Brain microvascular endothelial cell (primary cell): Measurements from ENCODE around the gene FLAD1.

Experiments used
- DNase-seq: peaks from one replicate; pipeline ENCODE4 v3.0.0-alpha.2; 2020
- H3K27ac ChIP-seq: fragments of 250-450 bp; sonication (Bioruptor Pico); 2 replicates; pipeline ENCODE4 v1.5.1; 2020; ENCODE audit warnings: mild to moderate bottlenecking, moderate library complexity
- H3K27me3 ChIP-seq: fragments of 250-450 bp; sonication (Bioruptor Pico); replicated peaks from 2 replicates; pipeline ENCODE4 v1.5.1; 2020; ENCODE audit warnings: mild to moderate bottlenecking
- H3K36me3 ChIP-seq: fragments of 250-450 bp; sonication (Bioruptor Pico); replicated peaks from 2 replicates; pipeline ENCODE4 v1.5.1; 2020; ENCODE audit warnings: mild to moderate bottlenecking
- H3K4me3 ChIP-seq: 2 replicates; pipeline ENCODE4 v1.5.1; 2011; ENCODE audit warnings: low read depth, mild to moderate bottlenecking, control low read depth, low read length, moderate library complexity
- CTCF ChIP-seq: IDR thresholded peaks from 2 replicates; pipeline ENCODE4 v1.5.1; 2011; ENCODE audit warnings: low read depth, mild to moderate bottlenecking, moderate library complexity, low read length, control low read depth, inconsistent platforms; ENCODE audit errors: missing control alignments
- in situ Hi-C: cut with HindIII; loops from 2 replicates; pipeline ENCODE4 v1.10.0; 2017; ENCODE audit warnings: low sequenced_read_pairs, low pct_ligation_motif_present

The FLAD1 gene

GRCh38 chr1:155037851-155038441, 54.8 kb downstream of the FLAD1 start:
- no peak for TF ChIP-seq CTCF
- H3K27me3 ChIP-seq, result peaks cover 3% of the 10 kb centered on the region
- no peaks in the 10 kb centered on the region for H3K36me3 ChIP-seq
- H3K4me3 ChIP-seq, result no peak overlapping the region
- no peak overlapping the region for H3K27ac ChIP-seq
- DNase-seq, result no peak
- in situ Hi-C loops, result no loop called here

- Histone ChIP-seq H3K27ac (no peak overlapping the region), H3K36me3 (no peaks in the 10 kb centered on the region), H3K27me3 (peaks cover 3% of the 10 kb centered on the region), H3K4me3 (no peak overlapping the region)
- TF ChIP-seq CTCF, result no peak
- in situ Hi-C loops, result no loop called here
- no peak for DNase-seq
Observed at GRCh38 chr1:155038602-155039307, 55.6 kb downstream of the FLAD1 start.

- TF ChIP-seq CTCF, result no peak
- H3K27me3 ChIP-seq, result peaks cover 3% of the 10 kb centered on the region
- no peak for DNase-seq
- no peaks in the 10 kb centered on the region for H3K36me3 ChIP-seq
- in situ Hi-C loops, result no loop called here
- H3K27ac ChIP-seq, result no peak overlapping the region
- H3K4me3 ChIP-seq, result no peak overlapping the region
Observed at GRCh38 chr1:155039308-155039669, 56.1 kb downstream of the FLAD1 start.

GRCh38 chr1:155040358-155041093, 57.4 kb downstream of the FLAD1 start:
- H3K36me3 ChIP-seq, result no peaks in the 10 kb centered on the region
- TF ChIP-seq CTCF, result no peak
- no peak for DNase-seq
- H3K27me3 ChIP-seq, result peaks cover 3% of the 10 kb centered on the region
- H3K27ac ChIP-seq, result no peak overlapping the region
- no peak overlapping the region for H3K4me3 ChIP-seq
- in situ Hi-C loops, result no loop called here
